ENCODE data around the gene CAPN8.

DNA sequence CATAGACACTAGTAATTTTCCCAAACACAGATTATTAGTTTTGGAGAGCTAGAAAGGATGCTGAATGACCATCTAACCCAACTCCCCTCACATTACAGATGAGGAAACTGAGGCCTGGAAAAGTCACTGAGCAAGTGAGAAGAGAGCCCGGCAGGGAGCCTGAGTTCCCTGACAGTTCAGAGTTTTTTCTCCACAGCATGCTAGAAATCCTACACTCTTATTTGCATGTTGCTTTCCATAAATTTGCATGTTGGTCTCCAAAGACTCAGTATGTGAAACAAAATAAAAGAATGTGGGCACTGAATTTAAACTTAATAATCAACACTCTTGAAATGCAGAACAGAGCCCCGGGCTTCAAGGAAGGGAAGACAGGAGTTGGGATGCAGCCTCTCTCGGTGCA lies 140.0 kb downstream of the CAPN8 start:
- no peak for TF ChIP-seq JUND (IDR thresholded peaks at IDR 0.05)
- TF ChIP-seq, protein P1, sequence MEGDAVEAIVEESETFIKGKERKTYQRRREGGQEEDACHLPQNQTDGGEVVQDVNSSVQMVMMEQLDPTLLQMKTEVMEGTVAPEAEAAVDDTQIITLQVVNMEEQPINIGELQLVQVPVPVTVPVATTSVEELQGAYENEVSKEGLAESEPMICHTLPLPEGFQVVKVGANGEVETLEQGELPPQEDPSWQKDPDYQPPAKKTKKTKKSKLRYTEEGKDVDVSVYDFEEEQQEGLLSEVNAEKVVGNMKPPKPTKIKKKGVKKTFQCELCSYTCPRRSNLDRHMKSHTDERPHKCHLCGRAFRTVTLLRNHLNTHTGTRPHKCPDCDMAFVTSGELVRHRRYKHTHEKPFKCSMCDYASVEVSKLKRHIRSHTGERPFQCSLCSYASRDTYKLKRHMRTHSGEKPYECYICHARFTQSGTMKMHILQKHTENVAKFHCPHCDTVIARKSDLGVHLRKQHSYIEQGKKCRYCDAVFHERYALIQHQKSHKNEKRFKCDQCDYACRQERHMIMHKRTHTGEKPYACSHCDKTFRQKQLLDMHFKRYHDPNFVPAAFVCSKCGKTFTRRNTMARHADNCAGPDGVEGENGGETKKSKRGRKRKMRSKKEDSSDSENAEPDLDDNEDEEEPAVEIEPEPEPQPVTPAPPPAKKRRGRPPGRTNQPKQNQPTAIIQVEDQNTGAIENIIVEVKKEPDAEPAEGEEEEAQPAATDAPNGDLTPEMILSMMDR (IDR thresholded peaks at IDR 0.05; ENCODE audit: low read depth, low read length, missing input control), result no peak
